Measurements from ENCODE around the gene CDK14.

DNA sequence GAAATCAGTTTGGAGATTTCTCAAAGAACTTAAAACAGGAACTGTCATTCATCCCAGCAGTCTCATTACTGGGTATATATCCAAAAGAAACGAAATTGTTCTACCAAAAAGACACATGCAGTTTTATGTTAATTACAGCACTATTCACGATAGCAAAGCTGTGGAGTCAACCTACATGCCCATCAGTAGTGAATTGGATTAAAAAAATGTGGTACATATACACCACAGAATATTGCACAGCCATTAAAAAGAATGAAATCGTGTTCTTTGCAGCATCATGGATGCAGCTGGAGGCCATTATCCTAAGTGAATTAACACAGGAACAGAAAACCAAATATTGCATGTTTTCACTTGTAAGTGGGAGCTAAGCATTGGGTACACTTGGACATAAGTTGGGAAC lies 158.9 kb downstream of the CDK14 start:
- TF ChIP-seq TAF1 (IDR thresholded peaks at IDR 0.05; ENCODE audit: borderline replicate concordance, insufficient read depth, low read length) (no peak), SIN3A (IDR thresholded peaks at IDR 0.05; ENCODE audit: borderline replicate concordance, insufficient read depth, low read length) (no peak), POLR2AphosphoS5 (IDR thresholded peaks at IDR 0.05; ENCODE audit: low read depth, low read length) (no peak), REST (IDR thresholded peaks at IDR 0.05; ENCODE audit: insufficient read depth in 1 of 2, low read depth in 2 of 2, low read length in 2 of 2) (no peak), FOXP2 (optimal IDR thresholded peaks at IDR 0.05; ENCODE audit: borderline replicate concordance, extremely low read depth, extremely low read length, insufficient read depth) (no peak)

All from PFSK-1 (cell line).